ENCODE results near the gene MRPL53.
"Not testable (repeated sequence)": the region's sequence is repeated elsewhere in the genome, so short reads cannot be mapped to it uniquely, and the experiment has no call there.

MRPL53 gene

GRCh38 chr2:74495440-74495839 is 23.0 kb upstream of the MRPL53 start:
- H3K27ac Mint-ChIP-seq = no peak overlapping the region
- H3K4me3 Mint-ChIP-seq = no peak overlapping the region
- peaks cover 13% of the 10 kb centered on the region for H3K27me3 Mint-ChIP-seq
- peaks cover 7% of the 10 kb centered on the region for H3K36me3 Mint-ChIP-seq
- no peaks in the 10 kb centered on the region for H3K9me3 Mint-ChIP-seq
- peaks cover 19% of the 10 kb centered on the region for H3K4me1 Mint-ChIP-seq

DNA sequence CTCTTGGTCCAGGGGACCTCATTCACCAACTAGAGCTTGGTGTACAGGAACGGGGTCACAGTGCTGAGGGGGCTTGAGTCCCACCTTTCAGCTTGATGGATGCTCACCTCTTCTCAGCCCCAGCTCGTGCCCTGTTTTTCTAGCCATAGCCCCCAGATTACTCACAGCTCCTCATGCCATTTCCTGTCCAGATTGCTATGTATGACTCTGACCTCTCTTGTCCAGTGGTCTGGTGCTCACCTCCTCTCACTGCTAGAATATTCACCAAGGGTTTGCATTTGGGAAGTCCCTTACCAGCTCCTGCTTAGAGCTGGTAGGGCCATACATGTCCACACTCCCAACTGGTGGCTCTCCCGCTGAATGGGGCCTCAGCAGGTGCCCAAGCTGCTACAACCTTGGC is 21.1 kb upstream of the MRPL53 start:
- Mint-ChIP-seq H3K27me3 (peaks cover 5% of the 10 kb centered on the region), H3K9me3 (no peaks in the 10 kb centered on the region), H3K27ac (no peak overlapping the region), H3K4me3 (no peak overlapping the region), H3K4me1 (peaks cover 11% of the 10 kb centered on the region), H3K36me3 (peaks cover 7% of the 10 kb centered on the region)

GRCh38 chr2:74491648-74492544 is 19.4 kb upstream of the MRPL53 start:
- H3K4me3 Mint-ChIP-seq = no peak overlapping the region
- H3K4me1 Mint-ChIP-seq = peaks cover 1% of the 10 kb centered on the region
- H3K36me3 Mint-ChIP-seq = peaks cover 7% of the 10 kb centered on the region
- no peaks in the 10 kb centered on the region for H3K9me3 Mint-ChIP-seq
- no peak overlapping the region for H3K27ac Mint-ChIP-seq
- H3K27me3 Mint-ChIP-seq = no peaks in the 10 kb centered on the region

DNA sequence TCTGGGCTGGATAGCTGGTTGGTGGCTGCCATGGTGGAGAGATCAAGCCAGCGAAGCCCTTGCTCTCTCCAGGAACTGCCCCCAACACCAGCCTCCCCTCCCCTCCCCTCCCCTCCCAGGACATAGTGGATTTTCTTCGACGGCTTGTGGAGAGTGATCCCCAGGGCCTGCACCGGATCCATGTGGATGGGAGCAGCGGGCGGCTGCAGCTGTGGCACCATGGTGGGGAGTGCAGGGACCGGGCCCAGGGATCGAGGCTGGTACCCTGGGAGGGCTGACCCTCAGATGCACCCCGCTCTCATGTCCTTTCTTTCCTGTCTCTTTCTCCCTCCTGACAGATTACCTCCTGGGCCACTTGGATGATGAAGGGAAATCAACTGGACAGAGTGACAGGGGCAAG is 17.4 kb upstream of the MRPL53 start:
- no peaks in the 10 kb centered on the region for H3K9me3 Mint-ChIP-seq
- no peak overlapping the region for H3K4me3 Mint-ChIP-seq
- no peak overlapping the region for H3K27ac Mint-ChIP-seq
- H3K4me1 Mint-ChIP-seq = peaks cover 3% of the 10 kb centered on the region
- H3K36me3 Mint-ChIP-seq = peaks cover 11% of the 10 kb centered on the region
- H3K27me3 Mint-ChIP-seq = no peaks in the 10 kb centered on the region

DNA sequence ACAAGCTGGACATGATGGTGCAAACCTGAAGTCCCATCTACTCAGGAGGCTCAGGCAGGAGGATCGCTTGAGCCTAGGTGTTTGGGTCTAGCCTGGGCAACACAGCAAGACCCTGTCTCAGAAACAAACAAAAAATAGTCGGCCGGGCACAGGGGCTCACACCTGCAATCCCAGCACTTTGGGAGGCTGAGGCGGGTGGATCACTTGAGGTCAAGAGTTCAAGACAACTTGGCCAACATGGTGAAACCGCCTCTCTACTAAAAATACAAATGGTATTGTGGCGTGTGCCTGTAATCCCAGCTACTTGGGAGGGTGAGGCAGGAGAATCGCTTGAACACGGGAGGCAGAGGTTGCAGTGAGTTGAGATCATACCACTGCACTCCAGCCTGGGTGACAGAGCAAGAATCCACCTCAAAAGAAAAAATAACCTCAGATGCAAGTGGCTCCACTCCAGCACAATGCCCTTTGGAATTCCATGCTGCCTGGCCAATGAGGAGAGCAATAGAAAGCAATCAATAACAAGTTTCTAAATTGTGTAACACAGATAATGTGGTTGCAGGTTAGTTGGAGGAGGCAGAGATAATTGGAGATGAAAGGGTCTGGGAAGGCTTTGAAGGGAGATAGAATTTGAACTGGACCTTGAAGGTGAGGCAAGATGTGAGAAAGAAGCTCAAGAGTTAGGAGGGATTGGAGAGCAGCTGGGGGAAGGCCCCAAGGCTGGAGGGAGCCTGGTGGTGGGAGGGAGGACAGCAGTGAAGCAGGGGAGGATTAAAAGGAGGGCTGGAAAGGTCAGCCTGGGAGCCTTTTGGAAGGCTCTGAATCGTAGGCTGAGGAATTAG is 16.4 kb upstream of the MRPL53 start:
- no peak overlapping the region for H3K4me3 Mint-ChIP-seq
- no peaks in the 10 kb centered on the region for H3K9me3 Mint-ChIP-seq
- H3K36me3 Mint-ChIP-seq = peaks cover 7% of the 10 kb centered on the region
- H3K27ac Mint-ChIP-seq = no peak overlapping the region
- H3K4me1 Mint-ChIP-seq = peaks cover 8% of the 10 kb centered on the region
- H3K27me3 Mint-ChIP-seq = no peaks in the 10 kb centered on the region

GRCh38 chr2:74486141-74486540 is 13.7 kb upstream of the MRPL53 start:
- no peak overlapping the region for H3K4me3 Mint-ChIP-seq
- peaks cover 4% of the 10 kb centered on the region for H3K36me3 Mint-ChIP-seq
- peaks cover 24% of the 10 kb centered on the region for H3K4me1 Mint-ChIP-seq
- no peaks in the 10 kb centered on the region for H3K27me3 Mint-ChIP-seq
- no peaks in the 10 kb centered on the region for H3K9me3 Mint-ChIP-seq
- H3K27ac Mint-ChIP-seq = no peak overlapping the region

DNA sequence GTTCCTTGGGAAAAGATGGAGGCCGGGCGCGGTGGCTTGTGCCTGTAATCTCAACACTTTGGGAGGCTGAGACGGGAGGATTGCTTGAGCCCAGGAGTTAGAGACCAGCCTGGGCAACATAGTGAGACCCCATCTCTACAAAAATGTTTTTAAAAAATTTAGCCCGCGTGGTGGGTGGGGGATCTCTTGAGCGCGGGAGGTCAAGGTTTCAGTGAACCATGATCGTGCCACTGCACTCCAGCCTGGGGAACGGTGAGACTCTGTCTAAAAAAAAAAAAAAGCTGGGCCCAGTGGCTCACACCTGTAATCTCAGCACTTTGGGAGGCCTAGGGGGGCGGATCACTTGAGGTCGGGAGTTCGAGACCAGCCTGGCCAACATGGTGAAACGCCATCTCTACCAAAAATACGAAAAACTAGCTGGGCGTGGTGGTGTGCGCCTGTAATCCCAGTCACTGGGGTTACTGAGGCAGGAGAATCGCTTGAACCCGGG is 11.2 kb upstream of the MRPL53 start:
- Mint-ChIP-seq H3K4me3 (peak overlapping the region; percentile 99), H3K36me3 (peaks cover 10% of the 10 kb centered on the region), H3K4me1 (peaks cover 41% of the 10 kb centered on the region)
- not testable (repeated sequence) for H3K9me3 Mint-ChIP-seq, H3K27ac Mint-ChIP-seq, H3K27me3 Mint-ChIP-seq

GRCh38 chr2:74482801-74483674 is 10.6 kb upstream of the MRPL53 start, which contains the start of the genes CCDC142 and TTC31:
Gene CCDC142, minus strand, starts transcription at chr2:74482998. Its CDS starts 161 bp downstream, at chr2:74482837.
Gene TTC31, plus strand, starts transcription at chr2:74483081. Its CDS starts 15 bp downstream, at chr2:74483096.
- peak within 1 kb of the TSS; percentile 100 for H3K27ac Mint-ChIP-seq
- H3K4me1 Mint-ChIP-seq = peaks cover 41% of the 10 kb centered on the region
- H3K9me3 Mint-ChIP-seq = no peaks in the 10 kb centered on the region
- peaks cover 10% of the 10 kb centered on the region for H3K36me3 Mint-ChIP-seq
- peak within 1 kb of the TSS; percentile 99 for H3K4me3 Mint-ChIP-seq
- no peaks in the 10 kb centered on the region for H3K27me3 Mint-ChIP-seq

GRCh38 chr2:74481961-74482800 is 9.7 kb upstream of the MRPL53 start:
- H3K4me1 Mint-ChIP-seq = peaks cover 44% of the 10 kb centered on the region
- no peaks in the 10 kb centered on the region for H3K27me3 Mint-ChIP-seq
- peaks cover 13% of the 10 kb centered on the region for H3K36me3 Mint-ChIP-seq
- peak overlapping the region; percentile 100 for H3K27ac Mint-ChIP-seq
- H3K9me3 Mint-ChIP-seq = no peaks in the 10 kb centered on the region
- peak overlapping the region; percentile 99 for H3K4me3 Mint-ChIP-seq

DNA sequence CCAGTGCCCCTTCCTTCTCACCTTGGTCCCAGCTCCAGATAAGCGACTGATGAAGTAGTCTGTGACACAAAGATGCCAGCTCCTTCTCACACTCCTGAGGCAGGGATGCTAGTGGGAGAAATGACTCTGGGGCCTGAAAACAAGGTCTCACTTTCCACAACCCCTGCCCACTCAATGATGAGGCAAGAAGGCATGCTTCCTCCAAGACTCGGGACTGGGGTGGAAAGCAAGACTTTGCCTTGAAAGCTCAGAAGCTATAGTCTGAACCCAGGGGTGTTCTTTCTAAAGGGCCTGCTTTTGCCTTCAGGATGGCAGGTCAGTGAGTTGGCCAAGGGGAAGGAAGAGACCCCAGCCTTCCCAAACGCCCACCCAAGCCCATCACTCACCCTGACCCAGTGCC is 9.0 kb upstream of the MRPL53 start:
- Mint-ChIP-seq H3K27me3 (no peaks in the 10 kb centered on the region), H3K27ac (no peak overlapping the region), H3K4me3 (peak overlapping the region; percentile 99), H3K36me3 (peaks cover 13% of the 10 kb centered on the region), H3K4me1 (peaks cover 41% of the 10 kb centered on the region), H3K9me3 (no peaks in the 10 kb centered on the region)

- H3K36me3 Mint-ChIP-seq = peaks cover 23% of the 10 kb centered on the region
- H3K4me3 Mint-ChIP-seq = no peak overlapping the region
- H3K27me3 Mint-ChIP-seq = no peaks in the 10 kb centered on the region
- no peaks in the 10 kb centered on the region for H3K9me3 Mint-ChIP-seq
- H3K27ac Mint-ChIP-seq = no peak overlapping the region
- H3K4me1 Mint-ChIP-seq = peaks cover 27% of the 10 kb centered on the region
Measured at GRCh38 chr2:74474899-74475298, 2.4 kb upstream of the MRPL53 start.

DNA sequence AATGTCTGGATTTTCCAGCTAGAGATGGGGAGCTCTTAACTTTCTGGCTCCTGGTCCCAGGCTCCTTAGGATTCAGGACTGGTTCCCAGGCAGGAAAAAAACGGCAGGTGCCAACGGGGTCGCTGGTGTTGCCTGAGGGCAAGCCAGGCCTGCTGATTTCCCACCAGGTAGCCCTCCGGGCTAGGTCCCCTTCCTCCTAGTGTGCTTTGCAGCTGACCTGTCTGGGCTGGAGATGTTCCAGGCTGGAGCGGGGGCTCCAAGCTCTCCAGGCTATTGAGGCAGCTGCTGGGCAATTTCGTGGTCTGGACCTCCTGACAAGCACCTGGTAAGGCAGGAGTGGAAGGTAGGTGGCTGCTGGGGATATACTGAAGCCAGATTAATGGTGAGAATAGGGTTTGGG is 2.0 kb upstream of the MRPL53 start:
- H3K36me3 Mint-ChIP-seq = peaks cover 23% of the 10 kb centered on the region
- no peaks in the 10 kb centered on the region for H3K27me3 Mint-ChIP-seq
- H3K27ac Mint-ChIP-seq = peak overlapping the region; percentile 68
- no peaks in the 10 kb centered on the region for H3K9me3 Mint-ChIP-seq
- peaks cover 29% of the 10 kb centered on the region for H3K4me1 Mint-ChIP-seq
- H3K4me3 Mint-ChIP-seq = no peak overlapping the region

DNA sequence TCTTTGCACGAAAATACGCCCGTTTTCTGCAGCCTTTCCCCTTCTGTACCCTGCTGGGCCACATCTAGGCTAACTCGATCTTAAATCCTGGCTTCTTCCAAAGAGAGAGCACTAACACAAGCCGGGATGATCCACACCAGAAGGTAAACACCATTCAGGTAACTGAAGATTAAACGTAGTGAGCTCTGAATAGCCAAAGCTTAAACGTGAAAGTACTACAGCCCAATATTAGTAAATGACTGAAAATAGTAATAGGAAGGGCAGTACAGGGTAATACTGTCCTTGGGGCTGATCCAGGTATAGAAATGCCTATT is 422 bp upstream of the MRPL53 start:
- H3K4me3 Mint-ChIP-seq = peak overlapping the region; percentile 99

DNA sequence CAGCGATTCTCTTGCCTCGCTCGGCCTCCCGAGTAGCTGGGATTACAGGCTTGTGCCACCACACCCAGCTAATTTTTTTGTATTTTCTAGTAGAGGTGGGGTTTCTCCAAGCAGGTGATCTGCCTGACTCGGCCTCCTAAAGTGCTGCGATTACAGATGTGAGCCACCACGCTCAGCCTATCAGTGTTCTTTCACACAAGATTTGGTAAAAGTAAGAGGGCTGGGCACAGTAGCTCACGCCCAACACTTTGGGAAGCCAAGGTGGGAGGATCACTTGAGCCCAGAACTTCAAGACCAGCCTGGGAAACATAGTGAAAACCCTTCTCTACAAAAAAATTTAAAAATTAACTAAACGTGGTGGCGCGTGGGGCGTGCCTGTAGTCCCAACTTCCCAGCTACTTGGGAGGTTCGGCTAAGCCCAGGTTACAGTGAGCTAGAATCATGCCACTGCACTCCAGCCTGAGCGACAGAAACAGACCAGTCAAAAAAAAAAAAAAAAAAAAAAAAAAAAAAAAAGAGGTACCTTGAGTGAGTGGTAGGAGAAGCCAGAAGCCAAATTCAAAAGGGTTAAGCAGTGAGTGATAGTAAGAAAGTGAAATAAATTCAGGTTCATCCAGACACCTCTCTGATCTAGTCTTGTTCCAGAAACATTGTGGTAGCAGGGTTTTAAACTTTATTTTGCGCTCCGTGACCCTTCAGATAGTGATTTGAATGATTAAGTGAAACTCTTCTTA is 981 bp downstream of the MRPL53 start:
- peaks cover 21% of the 10 kb centered on the region for H3K4me1 Mint-ChIP-seq
- H3K4me3 Mint-ChIP-seq = peak overlapping the region; percentile 99
- no peaks in the 10 kb centered on the region for H3K9me3 Mint-ChIP-seq
- H3K36me3 Mint-ChIP-seq = peaks cover 17% of the 10 kb centered on the region
- H3K27ac Mint-ChIP-seq = peak overlapping the region; percentile 98
- no peaks in the 10 kb centered on the region for H3K27me3 Mint-ChIP-seq

More for the DNA sequence above, 422 bp upstream of the MRPL53 start:
- peaks cover 20% of the 10 kb centered on the region for H3K36me3 Mint-ChIP-seq
- H3K4me1 Mint-ChIP-seq = peaks cover 24% of the 10 kb centered on the region
- H3K27ac Mint-ChIP-seq = peak overlapping the region; percentile 98
- H3K9me3 Mint-ChIP-seq = no peaks in the 10 kb centered on the region
- no peaks in the 10 kb centered on the region for H3K27me3 Mint-ChIP-seq

All from activated naive CD4-positive, alpha-beta T cell treated with anti-CD3 and anti-CD28 coated beads, Interleukin-2, amount 50 U/mL, for 24 hours (primary cell).